Fibroblast of lung (primary cell): ENCODE results near the gene SPEN.

Experiments used
- EZH2 ChIP-seq: IDR thresholded peaks from 2 replicates; pipeline ENCODE4 v1.5.1; 2012; ENCODE audit warnings: low read length, control low read depth, mild to moderate bottlenecking; ENCODE audit errors: missing control alignments
- TF ChIP-seq, protein P1 (sequence below), 2 donors: IDR thresholded peaks in 1 of 2; conservative IDR thresholded peaks in 1 of 2; 1 replicate in 1 of 2; 2 replicates in 1 of 2; pipeline ENCODE4 v1.5.1; 2011 to 2012; ENCODE audit warnings: low read length in 2 of 2, control low read depth in 1 of 2, inconsistent platforms in 1 of 2, low read depth in 1 of 2, mild to moderate bottlenecking in 1 of 2

DNA sequence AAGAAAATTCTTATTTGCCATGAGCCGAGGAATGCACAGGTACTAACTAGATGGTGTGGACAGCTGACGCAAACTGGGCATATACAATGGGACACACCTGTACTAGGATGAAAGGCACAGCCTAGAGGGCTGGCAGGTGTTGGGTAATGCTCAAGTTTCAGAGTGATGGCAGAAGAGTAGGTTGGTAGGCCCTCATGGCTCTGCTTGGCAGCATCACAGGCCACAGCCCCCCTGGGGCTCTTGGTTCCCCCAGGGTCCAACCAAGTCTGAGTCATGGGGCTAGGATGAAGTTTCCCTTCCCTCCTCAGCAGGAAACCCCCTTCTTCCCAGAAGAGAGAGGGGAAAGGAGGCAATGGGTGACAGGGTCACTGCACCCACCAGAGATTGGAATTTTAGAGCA is 35.2 kb downstream of the SPEN start:
- TF ChIP-seq, protein P1, sequence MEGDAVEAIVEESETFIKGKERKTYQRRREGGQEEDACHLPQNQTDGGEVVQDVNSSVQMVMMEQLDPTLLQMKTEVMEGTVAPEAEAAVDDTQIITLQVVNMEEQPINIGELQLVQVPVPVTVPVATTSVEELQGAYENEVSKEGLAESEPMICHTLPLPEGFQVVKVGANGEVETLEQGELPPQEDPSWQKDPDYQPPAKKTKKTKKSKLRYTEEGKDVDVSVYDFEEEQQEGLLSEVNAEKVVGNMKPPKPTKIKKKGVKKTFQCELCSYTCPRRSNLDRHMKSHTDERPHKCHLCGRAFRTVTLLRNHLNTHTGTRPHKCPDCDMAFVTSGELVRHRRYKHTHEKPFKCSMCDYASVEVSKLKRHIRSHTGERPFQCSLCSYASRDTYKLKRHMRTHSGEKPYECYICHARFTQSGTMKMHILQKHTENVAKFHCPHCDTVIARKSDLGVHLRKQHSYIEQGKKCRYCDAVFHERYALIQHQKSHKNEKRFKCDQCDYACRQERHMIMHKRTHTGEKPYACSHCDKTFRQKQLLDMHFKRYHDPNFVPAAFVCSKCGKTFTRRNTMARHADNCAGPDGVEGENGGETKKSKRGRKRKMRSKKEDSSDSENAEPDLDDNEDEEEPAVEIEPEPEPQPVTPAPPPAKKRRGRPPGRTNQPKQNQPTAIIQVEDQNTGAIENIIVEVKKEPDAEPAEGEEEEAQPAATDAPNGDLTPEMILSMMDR (conservative IDR thresholded peaks at IDR 0.05 in 1 of 2, IDR thresholded peaks at IDR 0.05 in 1 of 2; ENCODE audit: low read depth in 1 of 2, low read length in 2 of 2) = no peak
- TF ChIP-seq EZH2 = no peak
